H1 (cell line): ENCODE data around the gene PPP1R13B. TPM values are rescaled to one million over a fixed set of nuclear protein-coding genes. Genes with fewer than 3 reads are reported as not detected.

Source experiments
- EGR1 ChIP-seq: IDR thresholded peaks from 2 replicates; pipeline ENCODE4 v1.6.1; 2011; ENCODE audit warnings: low read depth, low read length, borderline replicate concordance
- KDM1A ChIP-seq: fragments of 200-600, 300-600 bp; sonication (generic); IDR thresholded peaks from 2 replicates; pipeline ENCODE4 v1.7.1; 2016; ENCODE audit warnings: mild to moderate bottlenecking, low read length, borderline replicate concordance
- KDM4A ChIP-seq: IDR thresholded peaks from one replicate; pipeline ENCODE4 v1.7.1; 2012; ENCODE audit warnings: low read depth, mild to moderate bottlenecking, moderate library complexity, low read length, inconsistent platforms; ENCODE audit not compliant: severe bottlenecking
- RXRA ChIP-seq: IDR thresholded peaks from 2 replicates; pipeline ENCODE4 v1.6.1; 2011; ENCODE audit warnings: low read depth, mild to moderate bottlenecking, low read length, moderate library complexity; ENCODE audit not compliant: insufficient read depth
- SP2 ChIP-seq: IDR thresholded peaks from 2 replicates; pipeline ENCODE4 v1.6.1; 2012; ENCODE audit warnings: mild to moderate bottlenecking, low read length, inconsistent platforms
- TAF1 ChIP-seq: IDR thresholded peaks from 2 replicates; pipeline ENCODE4 v1.6.1; 2011; ENCODE audit warnings: mild to moderate bottlenecking, low read depth, low read length
- TAF7 ChIP-seq: optimal IDR thresholded peaks from 2 replicates; pipeline ENCODE3; 2011; ENCODE audit warnings: low read depth, mild to moderate bottlenecking, inconsistent platforms, low read length, moderate library complexity, borderline replicate concordance
- TBP ChIP-seq: IDR thresholded peaks from 2 replicates; pipeline ENCODE4 v1.6.1; 2011; ENCODE audit warnings: low read depth, low read length, improper control_type of control experiment
- polyA plus RNA-seq, 7 experiments: library from polyadenylated mRNA; depleted of rRNA in 3 of 7; stranded (reverse) in 5 of 7; unstranded in 2 of 7; fragments of >200 nt in 5 of 7; fragments of 200-250 nt in 2 of 7; gene quantifications; 1 replicate in 5 of 7; 2 replicates in 1 of 7; 4 replicates in 1 of 7; pipeline versions ENCODE4 v1.2.1 to v1.2.3, GENCODE V29; 2011 to 2013; ENCODE audit warnings: missing spikeins in 2 of 7, mixed read lengths in 2 of 7
- total RNA-seq: library from RNA; stranded (reverse); fragmentation: NEBNext Ultra II Directional; extraction: Animal tissue kit (Norgen Biotek cat#: 25700); gene quantifications from 2 replicates; pipeline ENCODE4 v1.2.1, GENCODE V29; 2021
- TF ChIP-seq, protein P1 (sequence below): IDR thresholded peaks from 2 replicates; pipeline ENCODE4 v1.6.1; 2012; ENCODE audit warnings: inconsistent platforms

Gene PPP1R13B
- total and polyA plus RNA-seq, 2 of the 8 experiments (the other 6 are each of a cell fraction or from before 2014, with no cell fraction given), result 2.6 to 8.9 TPM

DNA sequence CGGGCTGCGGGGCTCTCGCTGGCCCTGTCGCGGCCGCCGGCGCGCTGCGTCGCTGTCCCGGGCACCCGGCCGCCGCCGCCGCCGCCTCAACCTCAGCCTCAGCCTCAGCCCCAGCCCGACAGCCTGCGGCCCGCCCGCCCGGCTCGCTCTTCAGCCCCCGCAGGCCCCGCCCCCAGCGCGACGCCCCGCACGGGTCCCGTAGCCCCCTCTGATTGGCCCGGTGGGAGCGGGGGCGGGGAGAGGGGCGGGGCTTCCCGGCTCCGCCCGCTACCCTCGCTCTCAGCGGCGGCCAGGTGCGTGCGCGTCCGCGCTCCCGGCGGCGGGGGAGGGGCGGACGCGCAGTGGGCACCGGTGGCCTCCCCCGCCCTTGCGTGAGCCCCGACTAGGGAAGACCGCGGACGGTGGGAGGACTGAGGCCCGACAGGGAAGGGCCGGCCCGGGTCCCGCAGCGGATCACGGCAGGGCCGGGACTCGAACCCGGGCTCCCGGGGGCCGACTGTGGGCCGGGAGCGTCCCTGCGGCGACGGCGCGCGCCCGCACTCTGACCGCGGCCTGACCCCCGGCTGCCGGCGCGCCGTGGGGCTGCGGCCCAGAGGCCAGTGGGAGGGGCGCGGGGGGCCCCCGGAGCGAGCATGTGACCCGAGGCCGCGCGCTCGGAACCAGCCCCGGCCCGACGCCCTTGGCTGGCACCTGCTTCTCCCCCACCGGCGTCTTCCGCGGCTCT, at the start of gene PPP1R13B (continued):
- TF ChIP-seq RXRA (no peak), TAF1 (0 out of 2 replicates have a peak, but pooled peaks have one; percentile 12), TBP (peak; percentile 34; the same call in 1 of the 2 replicates), SP2 (no peak), KDM4A (peak; percentile 91), KDM1A (no peak), EGR1 (peak; percentile 84; the same call in 1 of the 2 replicates), TAF7 (no peak)
- TF ChIP-seq, protein P1, sequence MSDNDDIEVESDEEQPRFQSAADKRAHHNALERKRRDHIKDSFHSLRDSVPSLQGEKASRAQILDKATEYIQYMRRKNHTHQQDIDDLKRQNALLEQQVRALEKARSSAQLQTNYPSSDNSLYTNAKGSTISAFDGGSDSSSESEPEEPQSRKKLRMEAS, result peak; percentile 19; the same call in 1 of the 2 replicates
